K562 (cell line): ENCODE data around the gene ZBTB20. TPM values are rescaled to one million over a fixed set of nuclear protein-coding genes. Genes with fewer than 3 reads are reported as not detected.

Experiments used
- ATAC-seq: fragments of 200-7000 bp; cut with Tn5 transposase; 3 replicates; pipeline ENCODE4 v1.9.1; 2020; ENCODE audit warnings: moderate library complexity
- BruUV-seq: library from RNA; stranded (reverse); fragments of 400-500 nt; replicated peaks from 2 replicates; lab custom pipeline; 2021; lab: Mats Ljungman, UMichigan
- CTCF ChIA-PET: fragments of 300-600 bp; formaldehyde crosslinking; extraction: SDS; loops from one replicate; lab custom pipeline; 2021; ENCODE audit warnings: low intra/inter-chr PET ratio; lab: Yijun Ruan, JAX
- POLR2A ChIA-PET: fragments of 300-600, 350-650 bp; sonication (Branson Sonifier 250); formaldehyde crosslinking; extraction: SDS; loops from one replicate; lab custom pipeline; 2021; ENCODE audit warnings: antibody characterized with exemption, inconsistent platforms; lab: Yijun Ruan, JAX
- DNase-seq, 4 experiments: peaks; one replicate each; pipeline versions ENCODE4 v3.0.0 to v3.0.0-alpha.2; 2011 to 2018; ENCODE audit warnings: low spot score in 3 of 4, mixed read lengths in 3 of 4; ENCODE audit errors: extremely low read depth in 1 of 4
- FAIRE-seq: peaks from 2 replicates; lab custom pipeline; 2011; peaks lifted over from hg19 to GRCh38; lab: Jason Lieb, UNC
- H2AFZ ChIP-seq: 2 replicates; pipeline ENCODE4 v1.6.0; 2011; ENCODE audit warnings: low read depth, low read length, control low read depth, inconsistent platforms
- H3K27ac ChIP-seq: fragments of 200-600 bp; 3 replicates; pipeline ENCODE4 v1.8.0; 2011; ENCODE audit warnings: low read depth, mild to moderate bottlenecking, control low read depth, inconsistent platforms, low read length, moderate library complexity, mixed read lengths; ENCODE audit errors: extremely low read depth
- H3K27me3 ChIP-seq, 2 experiments: fragments of 300-600 bp in 1 of 2; 2 replicates in 1 of 2; 3 replicates in 1 of 2; pipeline versions ENCODE4 v1.6.0 to v1.8.0; 2011; ENCODE audit warnings: inconsistent platforms in 2 of 2, low read length in 2 of 2, mild to moderate bottlenecking in 1 of 2, mixed read lengths in 1 of 2, moderate library complexity in 1 of 2; ENCODE audit not compliant: control insufficient read depth in 2 of 2, insufficient read depth in 2 of 2
- H3K36me3 ChIP-seq: fragments of 300-600 bp; 3 replicates; pipeline ENCODE4 v1.8.0; 2011; ENCODE audit warnings: mild to moderate bottlenecking, low read length, inconsistent platforms; ENCODE audit not compliant: control insufficient read depth, insufficient read depth
- H3K4me1 ChIP-seq, 2 experiments: fragments of 200-600 bp in 1 of 2; replicated peaks in 1 of 2; 2 replicates in 1 of 2; 3 replicates in 1 of 2; pipeline versions ENCODE4 v1.5.1 to v1.8.0; 2011; ENCODE audit warnings: inconsistent platforms in 2 of 2, low read length in 2 of 2, mild to moderate bottlenecking in 1 of 2, mixed read lengths in 1 of 2, moderate library complexity in 1 of 2; ENCODE audit not compliant: control insufficient read depth in 2 of 2, insufficient read depth in 2 of 2
- H3K4me2 ChIP-seq: 2 replicates; pipeline ENCODE4 v1.6.1; 2011; ENCODE audit warnings: low read length, control low read depth, inconsistent platforms, mixed read lengths; ENCODE audit not compliant: insufficient read depth
- H3K4me3 ChIP-seq: fragments of 200-600 bp; sonication (generic), shearing (Covaris generic); 2 replicates; pipeline ENCODE4 v1.5.1; 2016; ENCODE audit warnings: control low read depth, inconsistent platforms
- H3K79me2 ChIP-seq: fragments of 200-600 bp; 3 replicates; pipeline ENCODE4 v1.8.0; 2011; ENCODE audit warnings: low read length, inconsistent platforms; ENCODE audit not compliant: control insufficient read depth, insufficient read depth
- H3K9ac ChIP-seq, 2 experiments: 2 replicates each; pipeline versions ENCODE4 v1.6.0 to v1.6.1; 2011; ENCODE audit warnings: low read depth in 2 of 2, low read length in 2 of 2, control low read depth in 1 of 2, inconsistent platforms in 1 of 2, mild to moderate bottlenecking in 1 of 2, mixed read lengths in 1 of 2; ENCODE audit not compliant: insufficient read depth in 1 of 2
- H3K9me1 ChIP-seq: one replicate; pipeline ENCODE4 v1.6.0; 2011; ENCODE audit warnings: inconsistent platforms, mild to moderate bottlenecking, low read length, moderate library complexity; ENCODE audit not compliant: control insufficient read depth, insufficient read depth
- H3K9me3 ChIP-seq: replicated peaks from 2 replicates; pipeline ENCODE4 v1.5.1; 2011; ENCODE audit warnings: low read depth, low read length, inconsistent platforms; ENCODE audit not compliant: control insufficient read depth, insufficient read depth
- H4K20me1 ChIP-seq: replicated peaks from 2 replicates; pipeline ENCODE4 v1.6.1; 2011; ENCODE audit warnings: low read length, inconsistent platforms, mixed read lengths; ENCODE audit not compliant: control insufficient read depth, insufficient read depth
- CXXC5 ChIP-seq: fragments of 250-450 bp; sonication (Bioruptor Pico); IDR thresholded peaks from 2 replicates; pipeline ENCODE4 v1.8.0; 2022; ENCODE audit warnings: inconsistent platforms, mild to moderate bottlenecking, moderate library complexity
- E4F1 ChIP-seq: fragments of 250-450 bp; sonication (Bioruptor Pico); IDR thresholded peaks from 2 replicates; pipeline ENCODE4 v1.5.0; 2021; ENCODE audit warnings: mild to moderate bottlenecking, borderline replicate concordance
- JUND ChIP-seq, 2 experiments: IDR thresholded peaks; 2 replicates in 1 of 2; 3 replicates in 1 of 2; pipeline ENCODE4 v1.6.1; 2011; ENCODE audit warnings: borderline replicate concordance in 2 of 2, low read depth in 2 of 2, low read length in 2 of 2, improper control_type of control experiment in 1 of 2, missing biosample characterization in 1 of 2, missing genetic modification characterization in 1 of 2, missing genetic modification reagents in 1 of 2
- NFRKB ChIP-seq: fragments of 450-650 bp; IDR thresholded peaks from 2 replicates; pipeline ENCODE4 v1.6.1; 2016; ENCODE audit warnings: low read depth
- NR2C2 ChIP-seq, 2 experiments: fragments of 200-800 bp in 1 of 2; sonication (Bioruptor generic) in 1 of 2; sonication (generic) in 1 of 2; formaldehyde crosslinking in 1 of 2; IDR thresholded peaks; 2 replicates each; pipeline versions ENCODE4 v1.6.1 to v1.8.0; 2016 to 2022; ENCODE audit warnings: mild to moderate bottlenecking in 1 of 2, missing compliant biosample characterization in 1 of 2, missing genetic modification characterization in 1 of 2, missing genetic modification reagents in 1 of 2
- NRF1 ChIP-seq, 2 experiments: fragments of 450-650 bp; IDR thresholded peaks in 1 of 2; conservative IDR thresholded peaks in 1 of 2; 2 replicates each; pipeline ENCODE4 v1.6.1; 2014; ENCODE audit warnings: mild to moderate bottlenecking in 2 of 2
- PHF8 ChIP-seq: fragments of 200-600 bp; sonication (generic); IDR thresholded peaks from 2 replicates; pipeline ENCODE4 v1.6.1; 2012; ENCODE audit warnings: mixed run types, mild to moderate bottlenecking, inconsistent platforms, low read length, moderate library complexity, borderline replicate concordance
- POLR2A ChIP-seq: fragments of 450-650 bp; conservative IDR thresholded peaks from 2 replicates; pipeline ENCODE4 v1.6.1; 2016
- YY1 ChIP-seq, 3 experiments: IDR thresholded peaks; 2 replicates each; pipeline ENCODE4 v1.6.1; 2011; ENCODE audit warnings: low read length in 2 of 3, mild to moderate bottlenecking in 2 of 3, moderate library complexity in 2 of 3, borderline replicate concordance in 1 of 3, control low read depth in 1 of 3, low read depth in 1 of 3; ENCODE audit not compliant: insufficient read depth in 3 of 3, insufficient replicate concordance in 2 of 3, control insufficient read depth in 1 of 3, insufficient read length in 1 of 3; ENCODE audit errors: extremely low read depth in 1 of 3
- ZNF511 ChIP-seq: sonication (generic); formaldehyde crosslinking; IDR thresholded peaks from 2 replicates; pipeline ENCODE4 v1.8.0; 2022; ENCODE audit warnings: mild to moderate bottlenecking, missing genetic modification reagents
- WGBS: fragments of 100-300 bp; shearing (Covaris generic); methylation state at CpG from one replicate; pipeline ENCODE4 v1.1.6; 2016; ENCODE audit warnings: low coverage, mixed read lengths; ENCODE audit not compliant: insufficient coverage; ENCODE audit errors: missing lambda C conversion rate; 5-methylcytosine and 5-hydroxymethylcytosine counted together
- in situ Hi-C: fragments of 300-500 bp; cut with MboI; formaldehyde crosslinking; loops from 4 replicates; pipeline ENCODE4 v1.15.0; 2018; ENCODE audit warnings: inconsistent platforms, mixed read lengths
- intact Hi-C: fragments of 100-400 bp; cut with micrococcal nuclease; formaldehyde crosslinking; loops from 2 replicates; pipeline ENCODE4 v1.14.2; 2022
- polyA plus RNA-seq, 8 experiments: library from polyadenylated mRNA; depleted of rRNA in 4 of 8; stranded (reverse) in 5 of 8; unstranded in 3 of 8; fragments of >200 nt; fragmentation: Nextera tagmentation in 2 of 8; fragmentation: Illumina TruSeq in 1 of 8; extraction: Ambion mirVana in 2 of 8; extraction: Trizol in 1 of 8; gene quantifications; 2 replicates each; pipeline versions ENCODE4 v1.2.1 to v1.2.3, GENCODE V29; 2011 to 2014; ENCODE audit warnings: inconsistent platforms in 1 of 8, missing spikeins in 1 of 8
- total RNA-seq, 7 experiments: library from RNA; depleted of rRNA in 6 of 7; stranded (reverse); fragments of >200 nt in 6 of 7; fragmentation: Illumina TruSeq in 2 of 7; extraction: Trizol in 2 of 7; gene quantifications; 2 replicates each; pipeline versions ENCODE4 v1.2.1 to v1.2.3, GENCODE V29; 2011 to 2021; ENCODE audit warnings: low replicate concordance in 1 of 7

The ZBTB20 gene
- total and polyA plus RNA-seq, 9 of the 15 experiments (the other 6 are each of a cell fraction or from before 2014, with no cell fraction given), result 0.17 to 1.7 (median 0.45) TPM

GRCh38 chr3:115148142-115148790, 1.2 kb upstream of the ZBTB20 start (continued):
- TF ChIP-seq NRF1 (conservative IDR thresholded peaks at IDR 0.05 in 1 of 2, IDR thresholded peaks at IDR 0.05 in 1 of 2), result peak in 1 of 2 experiments; percentile 20; a peak in 3 of 4 replicates
- TF ChIP-seq PHF8, result peak; percentile 82; the same call in 1 of the 2 replicates
- peak; percentile 10; the same call in 1 of the 2 replicates for TF ChIP-seq NFRKB
- TF ChIP-seq, all 486 proteins: peak for 18

- H2AFZ ChIP-seq, result peak overlapping the region; percentile 76
- H3K9me1 ChIP-seq, result no peaks in the 10 kb centered on the region
- ChIA-PET CTCF (no interaction called here), POLR2A (interaction anchor here (1.0 to 2.1 kb wide), 3 partner anchors 8 to 16 kb away, joined by 3 to 6 read pairs (median 6); no protein-coding TSS in a partner anchor)
- H3K4me1 ChIP-seq, result peaks cover 3 to 7% of the 10 kb centered on the region in 2 experiments; a peak in 2 of 5 replicates
- H3K9me3 ChIP-seq, result no peaks in the 10 kb centered on the region
- in situ Hi-C loops (no loop called here), intact Hi-C loops (no loop called here)
- peak overlapping the region; percentile 72 for H3K4me3 ChIP-seq
- peak; percentile 99 for FAIRE-seq
- H4K20me1 ChIP-seq, result no peaks in the 10 kb centered on the region
- H3K36me3 ChIP-seq, result no peaks in the 10 kb centered on the region
- peak overlapping the region; percentile 88 for H3K27ac ChIP-seq
- DNase-seq, result peak; percentile 84 to 97 (median 88)
- H3K9ac ChIP-seq, result peak overlapping the region; percentile 84 to 96
- no TSS peak for BruUV-seq
- peak; percentile 89 for ATAC-seq
- H3K79me2 ChIP-seq, result peaks cover 7% of the 10 kb centered on the region; the same call in 2 of the 3 replicates
- H3K4me2 ChIP-seq, result peak overlapping the region; percentile 79
- H3K27me3 ChIP-seq, result no peaks in the 10 kb centered on the region
- WGBS, result under 1% methylated on average over 24 of the region's 54 CpGs
- TF ChIP-seq YY1 (IDR thresholded peaks at IDR 0.05; ENCODE audit: borderline replicate concordance in 1 of 3, control insufficient read depth in 1 of 3, extremely low read depth in 1 of 3, insufficient read depth in 3 of 3, insufficient read length in 1 of 3, insufficient replicate concordance in 2 of 3, low read depth in 1 of 3, low read length in 2 of 3) (peak in 1 of 3 experiments; percentile 10), ZNF511 (CRISPR knock-in tag) (0 out of 2 replicates have a peak, but pooled peaks have one; percentile 62), NR2C2 (CRISPR knock-in tag; IDR thresholded peaks at IDR 0.05) (no peak), NR2C2 (tag; IDR thresholded peaks at IDR 0.05) (peak; percentile 96), JUND (IDR thresholded peaks at IDR 0.05; ENCODE audit: borderline replicate concordance, low read depth, low read length) (0 out of 2 replicates have a peak, but pooled peaks have one; percentile 13), JUND (tag; IDR thresholded peaks at IDR 0.05; ENCODE audit: borderline replicate concordance, low read depth, low read length) (peak; percentile 21; the same call in 1 of the 3 replicates), E4F1 (CRISPR knock-in tag) (no peak), CXXC5 (peak; percentile 72), POLR2A (peak; percentile 80)
These were observed 447 bp upstream of the ZBTB20 start for GRCh38 chr3:115147329-115148141.
